Measurements from ENCODE around the gene CHCHD1. TPM values are rescaled to one million over a fixed set of nuclear protein-coding genes. Genes with fewer than 3 reads are reported as not detected.
"Not testable (repeated sequence)": the region's sequence is repeated elsewhere in the genome, so short reads cannot be mapped to it uniquely, and the experiment has no call there.

CHCHD1 gene
- polyA plus RNA-seq, 2 donors = 53.5 to 63.5 TPM

- Histone ChIP-seq H3K9me3 (ENCODE audit: control insufficient read depth in 2 of 2, insufficient read depth in 1 of 2, low read depth in 1 of 2, low read length in 1 of 2) (no peaks in the 10 kb centered on the region), H3K36me3 (ENCODE audit: control insufficient read depth in 2 of 2, insufficient read depth in 2 of 2, low read length in 1 of 2) (peaks cover 4 to 6% of the 10 kb centered on the region in 2 donors), H3K4me3 (ENCODE audit: low read depth in 1 of 2, low read length in 2 of 2) (no peak overlapping the region), H3K27ac (ENCODE audit: low read depth in 2 of 2, low read length in 1 of 2) (no peak overlapping the region), H3K4me1 (ENCODE audit: control insufficient read depth in 2 of 2, insufficient read depth in 2 of 2, low read length in 1 of 2) (no peaks in the 10 kb centered on the region), H3K27me3 (ENCODE audit: control insufficient read depth in 1 of 2, insufficient read depth in 2 of 2, low read length in 2 of 2) (no peaks in the 10 kb centered on the region)
- 72 to 76% methylated on average over 3 of the region's 3 CpGs for WGBS, 2 donors
These were observed 2.2 kb upstream of the CHCHD1 start for GRCh38 chr10:73779539-73780197.

GRCh38 chr10:73780301-73780700, 1.5 kb upstream of the CHCHD1 start:
- Histone ChIP-seq H3K9me3 (ENCODE audit: control insufficient read depth in 2 of 2, insufficient read depth in 1 of 2, low read depth in 1 of 2, low read length in 1 of 2) (no peaks in the 10 kb centered on the region), H3K27ac (ENCODE audit: low read depth in 2 of 2, low read length in 1 of 2) (no peak overlapping the region), H3K27me3 (ENCODE audit: control insufficient read depth in 1 of 2, insufficient read depth in 2 of 2, low read length in 2 of 2) (no peaks in the 10 kb centered on the region), H3K36me3 (ENCODE audit: control insufficient read depth in 2 of 2, insufficient read depth in 2 of 2, low read length in 1 of 2) (peaks cover 3 to 4% of the 10 kb centered on the region in 2 donors), H3K4me1 (ENCODE audit: control insufficient read depth in 2 of 2, insufficient read depth in 2 of 2, low read length in 1 of 2) (no peaks in the 10 kb centered on the region), H3K4me3 (ENCODE audit: low read depth in 1 of 2, low read length in 2 of 2) (no peak overlapping the region)
- WGBS, 2 donors = 67 to 75% methylated on average over 5 of the region's 5 CpGs

GRCh38 chr10:73780966-73781365, 882 bp upstream of the CHCHD1 start:
- Histone ChIP-seq H3K36me3 (ENCODE audit: control insufficient read depth in 2 of 2, insufficient read depth in 2 of 2, low read length in 1 of 2) (peaks cover 0 to 4% of the 10 kb centered on the region in 2 donors), H3K4me1 (ENCODE audit: control insufficient read depth in 2 of 2, insufficient read depth in 2 of 2, low read length in 1 of 2) (no peaks in the 10 kb centered on the region), H3K27ac (ENCODE audit: low read depth in 2 of 2, low read length in 1 of 2) (peak overlapping the region; percentile 58 to 96), H3K27me3 (ENCODE audit: control insufficient read depth in 1 of 2, insufficient read depth in 2 of 2, low read length in 2 of 2) (no peaks in the 10 kb centered on the region), H3K9me3 (ENCODE audit: control insufficient read depth in 2 of 2, insufficient read depth in 1 of 2, low read depth in 1 of 2, low read length in 1 of 2) (no peaks in the 10 kb centered on the region), H3K4me3 (ENCODE audit: low read depth in 1 of 2, low read length in 2 of 2) (peak overlapping the region; percentile 29 to 63)
- 17 to 20% methylated on average over 11 of the region's 11 CpGs for whole genome bisulfite sequencing, 2 donors

GRCh38 chr10:73781548-73781878, 335 bp upstream of the CHCHD1 start:
- Histone ChIP-seq H3K36me3 (ENCODE audit: control insufficient read depth in 2 of 2, insufficient read depth in 2 of 2, low read length in 1 of 2) (peaks cover 0 to 4% of the 10 kb centered on the region in 2 donors), H3K27me3 (ENCODE audit: control insufficient read depth in 1 of 2, insufficient read depth in 2 of 2, low read length in 2 of 2) (no peaks in the 10 kb centered on the region), H3K27ac (ENCODE audit: low read depth in 2 of 2, low read length in 1 of 2) (peak overlapping the region; percentile 96 to 98), H3K9me3 (ENCODE audit: control insufficient read depth in 2 of 2, insufficient read depth in 1 of 2, low read depth in 1 of 2, low read length in 1 of 2) (no peaks in the 10 kb centered on the region), H3K4me3 (ENCODE audit: low read depth in 1 of 2, low read length in 2 of 2) (peak overlapping the region; percentile 63 to 86), H3K4me1 (ENCODE audit: control insufficient read depth in 2 of 2, insufficient read depth in 2 of 2, low read length in 1 of 2) (peaks cover 0 to 2% of the 10 kb centered on the region in 2 donors)
- WGBS, 2 donors = 1% methylated on average over 14 of the region's 14 CpGs

GRCh38 chr10:73782749-73783085, 869 bp downstream of the CHCHD1 start:
- H3K27ac ChIP-seq (ENCODE audit: low read depth in 2 of 2, low read length in 1 of 2) = peak overlapping the region; percentile 28 to 34
- peak overlapping the region in 1 of 2 donors; percentile 63 for H3K4me3 ChIP-seq (ENCODE audit: low read depth in 1 of 2, low read length in 2 of 2)
- peaks cover 0 to 4% of the 10 kb centered on the region in 2 donors for H3K4me1 ChIP-seq (ENCODE audit: control insufficient read depth in 2 of 2, insufficient read depth in 2 of 2, low read length in 1 of 2)
- H3K9me3 ChIP-seq (ENCODE audit: control insufficient read depth in 2 of 2, insufficient read depth in 1 of 2, low read depth in 1 of 2, low read length in 1 of 2) = no peaks in the 10 kb centered on the region
- H3K36me3 ChIP-seq (ENCODE audit: control insufficient read depth in 2 of 2, insufficient read depth in 2 of 2, low read length in 1 of 2) = peaks cover 0 to 2% of the 10 kb centered on the region in 2 donors
- H3K27me3 ChIP-seq (ENCODE audit: control insufficient read depth in 1 of 2, insufficient read depth in 2 of 2, low read length in 2 of 2) = no peaks in the 10 kb centered on the region
- WGBS, 2 donors = 37 to 40% methylated on average over 2 of the region's 2 CpGs

GRCh38 chr10:73785211-73785720, 3.4 kb downstream of the CHCHD1 start, which contains the start of gene ZSWIM8:
Gene ZSWIM8 (plus strand): TSS chr10:73785606. CDS start chr10:73785879, 273 bp downstream.
- H3K36me3 ChIP-seq (ENCODE audit: control insufficient read depth in 2 of 2, insufficient read depth in 2 of 2, low read length in 1 of 2) = peaks cover 15% of the 10 kb centered on the region in 2 donors
- no peaks in the 10 kb centered on the region for H3K9me3 ChIP-seq (ENCODE audit: control insufficient read depth in 2 of 2, insufficient read depth in 1 of 2, low read depth in 1 of 2, low read length in 1 of 2)
- H3K27ac ChIP-seq (ENCODE audit: low read depth in 2 of 2, low read length in 1 of 2) = peak within 1 kb of the TSS; percentile 89 to 97
- H3K4me1 ChIP-seq (ENCODE audit: control insufficient read depth in 2 of 2, insufficient read depth in 2 of 2, low read length in 1 of 2) = peaks cover 4% of the 10 kb centered on the region in 2 donors
- H3K4me3 ChIP-seq (ENCODE audit: low read depth in 1 of 2, low read length in 2 of 2) = peak within 1 kb of the TSS; percentile 89 to 93
- WGBS, 2 donors = 0% methylated on average over 36 of the region's 36 CpGs
- no peaks in the 10 kb centered on the region for H3K27me3 ChIP-seq (ENCODE audit: control insufficient read depth in 1 of 2, insufficient read depth in 2 of 2, low read length in 2 of 2)

GRCh38 chr10:73785721-73786511, 4.1 kb downstream of the CHCHD1 start:
- no peaks in the 10 kb centered on the region for H3K9me3 ChIP-seq (ENCODE audit: control insufficient read depth in 2 of 2, insufficient read depth in 1 of 2, low read depth in 1 of 2, low read length in 1 of 2)
- H3K36me3 ChIP-seq (ENCODE audit: control insufficient read depth in 2 of 2, insufficient read depth in 2 of 2, low read length in 1 of 2) = peaks cover 16 to 17% of the 10 kb centered on the region in 2 donors
- 1% methylated on average over 51 to 54 of the region's 54 CpGs for WGBS, 2 donors
- H3K4me3 ChIP-seq (ENCODE audit: low read depth in 1 of 2, low read length in 2 of 2) = peak overlapping the region; percentile 89 to 93
- H3K4me1 ChIP-seq (ENCODE audit: control insufficient read depth in 2 of 2, insufficient read depth in 2 of 2, low read length in 1 of 2) = peaks cover 4% of the 10 kb centered on the region in 2 donors
- no peaks in the 10 kb centered on the region for H3K27me3 ChIP-seq (ENCODE audit: control insufficient read depth in 1 of 2, insufficient read depth in 2 of 2, low read length in 2 of 2)
- H3K27ac ChIP-seq (ENCODE audit: low read depth in 2 of 2, low read length in 1 of 2) = peak overlapping the region; percentile 89 to 97

GRCh38 chr10:73786512-73786885, 4.7 kb downstream of the CHCHD1 start:
- no peaks in the 10 kb centered on the region for H3K27me3 ChIP-seq (ENCODE audit: control insufficient read depth in 1 of 2, insufficient read depth in 2 of 2, low read length in 2 of 2)
- H3K9me3 ChIP-seq (ENCODE audit: control insufficient read depth in 2 of 2, insufficient read depth in 1 of 2, low read depth in 1 of 2, low read length in 1 of 2) = no peaks in the 10 kb centered on the region
- peaks cover 4% of the 10 kb centered on the region in 2 donors for H3K4me1 ChIP-seq (ENCODE audit: control insufficient read depth in 2 of 2, insufficient read depth in 2 of 2, low read length in 1 of 2)
- H3K36me3 ChIP-seq (ENCODE audit: control insufficient read depth in 2 of 2, insufficient read depth in 2 of 2, low read length in 1 of 2) = peaks cover 22 to 23% of the 10 kb centered on the region in 2 donors
- H3K27ac ChIP-seq (ENCODE audit: low read depth in 2 of 2, low read length in 1 of 2) = peak overlapping the region; percentile 89 to 97
- 5 to 6% methylated on average over 2 of the region's 2 CpGs for WGBS, 2 donors
- peak overlapping the region; percentile 89 to 93 for H3K4me3 ChIP-seq (ENCODE audit: low read depth in 1 of 2, low read length in 2 of 2)

- 89 to 90% methylated on average over 21 of the region's 21 CpGs for WGBS, 2 donors
- H3K27me3 ChIP-seq (ENCODE audit: control insufficient read depth in 1 of 2, insufficient read depth in 2 of 2, low read length in 2 of 2); H3K4me1 ChIP-seq (ENCODE audit: control insufficient read depth in 2 of 2, insufficient read depth in 2 of 2, low read length in 1 of 2); H3K9me3 ChIP-seq (ENCODE audit: control insufficient read depth in 2 of 2, insufficient read depth in 1 of 2, low read depth in 1 of 2, low read length in 1 of 2); H3K27ac ChIP-seq (ENCODE audit: low read depth in 2 of 2, low read length in 1 of 2): not testable (repeated sequence)
- H3K4me3 ChIP-seq (ENCODE audit: low read depth in 1 of 2, low read length in 2 of 2) = peak overlapping the region in 1 of 2 donors; percentile 22
- H3K36me3 ChIP-seq (ENCODE audit: control insufficient read depth in 2 of 2, insufficient read depth in 2 of 2, low read length in 1 of 2) = peaks cover 29 to 30% of the 10 kb centered on the region in 2 donors
These were observed 5.4 kb downstream of the CHCHD1 start for GRCh38 chr10:73787031-73787800.

Data from esophagus (tissue), 2 donors.